DND-41 (cell line): ENCODE data around the gene PIEZO1.

Source experiments
- ATAC-seq: fragments of 200-7000 bp; cut with Tn5 transposase; 3 replicates; pipeline ENCODE4 v1.9.1; 2021; ENCODE audit warnings: low read depth; ENCODE audit not compliant: insufficient read depth
- DNase-seq: peaks from one replicate; pipeline ENCODE4 v3.0.0-alpha.2; 2020
- H2AFZ ChIP-seq: 2 replicates; pipeline ENCODE4 v1.6.0; 2012; ENCODE audit warnings: low read depth, low read length
- H3K27ac ChIP-seq: 2 replicates; pipeline ENCODE4 v1.5.1; 2012; ENCODE audit warnings: low read length, inconsistent platforms
- H3K27me3 ChIP-seq: fragments of 200-600 bp; sonication (generic); 2 replicates; pipeline ENCODE4 v1.6.0; 2012; ENCODE audit warnings: low read length, mild to moderate bottlenecking, inconsistent platforms; ENCODE audit not compliant: insufficient read depth, poor library complexity
- H3K36me3 ChIP-seq: 2 replicates; pipeline ENCODE4 v1.5.1; 2012; ENCODE audit warnings: low read length, inconsistent platforms; ENCODE audit not compliant: insufficient read depth
- H3K4me1 ChIP-seq: 2 replicates; pipeline ENCODE4 v1.5.1; 2012; ENCODE audit warnings: mild to moderate bottlenecking, low read length; ENCODE audit not compliant: insufficient read depth
- H3K4me2 ChIP-seq: 2 replicates; pipeline ENCODE4 v1.6.0; 2012; ENCODE audit warnings: mild to moderate bottlenecking, moderate library complexity, low read length, inconsistent platforms; ENCODE audit not compliant: insufficient read depth
- H3K4me3 ChIP-seq, 2 experiments: fragments of 200-600 bp in 1 of 2; shearing (Covaris generic) in 1 of 2; 2 replicates each; pipeline ENCODE4 v1.5.1; 2012 to 2016; ENCODE audit warnings: inconsistent platforms in 2 of 2, low read length in 2 of 2, mild to moderate bottlenecking in 2 of 2, low read depth in 1 of 2, moderate library complexity in 1 of 2
- H3K79me2 ChIP-seq: 2 replicates; pipeline ENCODE4 v1.6.0; 2012; ENCODE audit warnings: low read length, inconsistent platforms; ENCODE audit not compliant: insufficient read depth
- H3K9ac ChIP-seq: 2 replicates; pipeline ENCODE4 v1.6.0; 2012; ENCODE audit warnings: low read depth, mild to moderate bottlenecking, inconsistent platforms, low read length, moderate library complexity
- H3K9me3 ChIP-seq: 2 replicates; pipeline ENCODE4 v1.5.1; 2012; ENCODE audit warnings: low read length, moderate library complexity, mild to moderate bottlenecking, inconsistent platforms; ENCODE audit not compliant: insufficient read depth, severe bottlenecking
- H4K20me1 ChIP-seq: 2 replicates; pipeline ENCODE4 v1.6.0; 2012; ENCODE audit warnings: low read length; ENCODE audit not compliant: insufficient read depth
- EZH2 ChIP-seq: IDR thresholded peaks from 3 replicates; pipeline ENCODE4 v1.6.1; 2012; ENCODE audit warnings: borderline replicate concordance, low read depth, mild to moderate bottlenecking, moderate library complexity, low read length, inconsistent platforms; ENCODE audit not compliant: severe bottlenecking
- TF ChIP-seq, protein P1 (sequence below): IDR thresholded peaks from 2 replicates; pipeline ENCODE4 v1.5.1; 2012; ENCODE audit warnings: borderline replicate concordance, low read length, moderate library complexity, mild to moderate bottlenecking; ENCODE audit not compliant: poor library complexity, severe bottlenecking; ENCODE audit errors: extremely low read depth

The PIEZO1 gene

DNA sequence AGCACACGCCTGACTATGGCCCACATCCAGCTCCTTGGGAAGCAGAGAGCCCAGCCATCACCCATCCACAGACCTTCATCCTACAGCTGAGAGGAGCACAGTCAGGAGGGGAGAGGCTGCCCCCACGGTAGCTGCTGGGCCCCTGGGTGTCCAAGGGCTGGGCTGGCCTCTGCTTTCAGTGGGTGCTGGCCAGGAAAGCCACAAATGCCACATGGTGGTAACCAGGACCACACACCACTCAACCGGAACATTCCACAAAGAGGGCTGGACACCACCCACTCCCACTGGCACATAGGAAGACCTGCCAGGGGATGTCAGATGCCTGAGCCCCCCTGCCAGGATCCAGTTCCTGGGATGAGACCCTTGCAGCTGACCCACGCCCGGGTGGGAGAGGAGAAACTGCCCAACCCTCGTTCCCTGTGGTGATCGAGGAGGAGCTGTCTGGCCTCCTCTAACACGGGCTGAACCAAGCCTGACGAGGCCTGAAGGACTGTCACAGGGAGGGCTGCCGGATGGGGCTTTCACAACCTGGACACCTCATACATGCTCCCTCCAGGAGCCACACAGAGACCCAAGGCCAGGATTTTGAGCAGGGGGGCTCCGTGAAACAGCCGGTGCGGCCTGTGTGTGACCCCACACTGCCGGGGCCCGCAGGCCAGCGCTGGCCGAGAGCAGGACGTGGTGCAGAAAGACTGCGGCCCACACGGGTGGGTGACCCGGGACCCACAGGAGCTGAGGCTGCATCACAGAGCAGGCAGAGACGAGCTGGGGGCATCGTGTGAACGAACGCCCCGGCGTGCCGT, 30.7 kb downstream of the PIEZO1 start:
- no peak for TF ChIP-seq EZH2
- TF ChIP-seq, protein P1, sequence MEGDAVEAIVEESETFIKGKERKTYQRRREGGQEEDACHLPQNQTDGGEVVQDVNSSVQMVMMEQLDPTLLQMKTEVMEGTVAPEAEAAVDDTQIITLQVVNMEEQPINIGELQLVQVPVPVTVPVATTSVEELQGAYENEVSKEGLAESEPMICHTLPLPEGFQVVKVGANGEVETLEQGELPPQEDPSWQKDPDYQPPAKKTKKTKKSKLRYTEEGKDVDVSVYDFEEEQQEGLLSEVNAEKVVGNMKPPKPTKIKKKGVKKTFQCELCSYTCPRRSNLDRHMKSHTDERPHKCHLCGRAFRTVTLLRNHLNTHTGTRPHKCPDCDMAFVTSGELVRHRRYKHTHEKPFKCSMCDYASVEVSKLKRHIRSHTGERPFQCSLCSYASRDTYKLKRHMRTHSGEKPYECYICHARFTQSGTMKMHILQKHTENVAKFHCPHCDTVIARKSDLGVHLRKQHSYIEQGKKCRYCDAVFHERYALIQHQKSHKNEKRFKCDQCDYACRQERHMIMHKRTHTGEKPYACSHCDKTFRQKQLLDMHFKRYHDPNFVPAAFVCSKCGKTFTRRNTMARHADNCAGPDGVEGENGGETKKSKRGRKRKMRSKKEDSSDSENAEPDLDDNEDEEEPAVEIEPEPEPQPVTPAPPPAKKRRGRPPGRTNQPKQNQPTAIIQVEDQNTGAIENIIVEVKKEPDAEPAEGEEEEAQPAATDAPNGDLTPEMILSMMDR = no peak
- Histone ChIP-seq H2AFZ (no peak overlapping the region), H3K4me2 (no peak overlapping the region), H3K9ac (no peak overlapping the region), H3K9me3 (no peaks in the 10 kb centered on the region), H3K4me3 (no peak overlapping the region), H3K27me3 (no peaks in the 10 kb centered on the region), H3K4me1 (no peaks in the 10 kb centered on the region), H4K20me1 (peaks cover 77% of the 10 kb centered on the region), H3K79me2 (peaks cover 76% of the 10 kb centered on the region), H3K36me3 (peaks cover 24% of the 10 kb centered on the region), H3K27ac (no peak overlapping the region)
- DNase-seq (no peak), ATAC-seq (no peak)

DNA sequence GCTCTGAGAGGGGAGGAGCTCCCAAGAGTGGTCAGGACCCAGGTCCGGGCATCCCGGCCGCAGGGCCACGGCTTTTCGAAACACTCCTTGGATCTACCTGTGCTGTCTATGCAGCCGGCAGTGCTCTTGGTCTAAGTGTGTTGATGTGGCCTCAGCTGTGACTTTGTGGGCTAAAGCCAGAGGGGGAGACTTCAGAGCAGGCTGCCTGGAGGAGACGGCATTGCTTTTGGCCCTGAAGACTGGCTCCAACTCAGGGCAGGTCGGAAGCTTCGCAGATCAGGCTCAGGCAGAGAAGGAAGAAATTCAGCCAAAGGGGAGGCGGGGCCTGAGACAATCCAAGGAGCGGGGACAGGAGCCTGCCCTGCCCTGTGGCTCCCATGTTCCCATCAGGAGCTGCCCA, 31.4 kb downstream of the PIEZO1 start:
- no peak overlapping the region for H3K9ac ChIP-seq
- H2AFZ ChIP-seq = no peak overlapping the region
- DNase-seq (no peak), ATAC-seq (no peak)
- H3K4me3 ChIP-seq = no peak overlapping the region
- no peaks in the 10 kb centered on the region for H3K27me3 ChIP-seq
- H4K20me1 ChIP-seq = peaks cover 70% of the 10 kb centered on the region
- TF ChIP-seq, protein P1 = no peak
- no peak for TF ChIP-seq EZH2
- no peaks in the 10 kb centered on the region for H3K9me3 ChIP-seq
- no peak overlapping the region for H3K4me2 ChIP-seq
- H3K36me3 ChIP-seq = peaks cover 21% of the 10 kb centered on the region
- 0 out of 2 replicates have a peak overlapping the region, but pooled peaks have one; percentile 31 for H3K27ac ChIP-seq
- H3K4me1 ChIP-seq = no peaks in the 10 kb centered on the region
- peaks cover 69% of the 10 kb centered on the region for H3K79me2 ChIP-seq

DNA sequence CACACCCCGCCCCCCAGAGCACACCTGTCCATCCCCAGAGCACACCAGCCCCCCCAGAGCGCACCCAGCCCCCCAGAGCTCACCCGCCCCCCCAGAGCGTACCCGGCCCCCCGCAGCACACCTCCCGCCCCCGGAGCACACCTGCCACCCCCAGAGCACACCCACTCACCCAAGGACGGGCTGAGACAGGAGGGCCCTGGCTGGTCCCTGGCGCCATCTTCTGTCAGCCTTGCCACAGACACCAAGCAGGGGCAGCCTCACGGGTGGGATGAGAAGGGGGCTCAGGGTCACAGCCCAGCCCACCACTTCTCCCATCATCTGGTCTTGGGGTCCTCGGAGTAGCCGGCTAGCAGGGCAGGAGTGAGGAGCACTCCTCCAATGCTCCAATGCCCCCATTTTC, 31.8 kb downstream of the PIEZO1 start:
- H4K20me1 ChIP-seq = peaks cover 70% of the 10 kb centered on the region
- H3K4me3 ChIP-seq = no peak overlapping the region
- no peak overlapping the region for H2AFZ ChIP-seq
- no peak for DNase-seq
- no peak overlapping the region for H3K27ac ChIP-seq
- ATAC-seq = no peak
- no peak overlapping the region for H3K9ac ChIP-seq
- TF ChIP-seq, protein P1 = no peak
- TF ChIP-seq EZH2 = no peak
- H3K4me1 ChIP-seq = no peaks in the 10 kb centered on the region
- H3K9me3 ChIP-seq = no peaks in the 10 kb centered on the region
- H3K79me2 ChIP-seq = peaks cover 65% of the 10 kb centered on the region
- no peak overlapping the region for H3K4me2 ChIP-seq
- H3K27me3 ChIP-seq = no peaks in the 10 kb centered on the region
- H3K36me3 ChIP-seq = peaks cover 21% of the 10 kb centered on the region
